Activated CD4-positive, alpha-beta T cell treated with anti-CD3 and anti-CD28 coated beads for 4 hours (primary cell): ENCODE measurements around the gene THRAP3.
A peak's percentile ranks its signal among the peaks of the same experiment; 100 is the strongest.

ENCODE experiments used
- DNase-seq, 2 donors: peaks; one replicate each; pipeline ENCODE4 v3.0.0-alpha.2; 2020

Gene THRAP3

DNA sequence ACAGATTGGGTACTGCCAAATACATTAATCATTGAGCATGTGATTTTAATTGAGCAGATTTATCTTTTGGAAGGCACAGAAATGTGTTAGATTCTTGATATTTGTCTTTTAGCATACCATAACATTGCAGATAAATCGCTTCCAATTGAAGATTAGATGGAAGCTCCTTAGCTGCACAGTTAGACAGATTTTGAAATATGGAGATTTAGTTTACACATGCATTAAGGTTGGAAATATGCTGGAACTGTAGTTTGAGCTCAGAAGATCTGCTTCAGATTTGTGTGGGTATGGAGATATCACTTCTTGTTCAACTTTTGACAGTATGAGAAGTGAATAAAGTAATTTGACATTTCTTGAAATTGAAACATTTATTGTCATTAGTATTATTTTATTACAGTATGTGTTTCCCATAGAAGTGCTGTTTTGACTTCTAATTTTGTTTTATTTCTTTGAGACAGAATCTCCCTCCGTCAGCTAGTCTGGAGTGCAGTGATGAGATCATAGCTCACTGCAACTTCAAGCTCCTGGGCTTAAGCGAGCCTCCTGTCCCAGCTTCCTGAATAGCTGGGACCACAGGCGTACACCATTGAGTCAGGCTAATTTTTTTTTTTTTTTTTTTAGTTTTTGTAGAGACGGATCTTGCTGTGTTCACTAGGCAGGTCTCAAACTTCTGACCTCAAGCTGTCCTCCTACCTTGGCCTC lies 29.1 kb downstream of the THRAP3 start:
- DNase-seq = no peak

DNA sequence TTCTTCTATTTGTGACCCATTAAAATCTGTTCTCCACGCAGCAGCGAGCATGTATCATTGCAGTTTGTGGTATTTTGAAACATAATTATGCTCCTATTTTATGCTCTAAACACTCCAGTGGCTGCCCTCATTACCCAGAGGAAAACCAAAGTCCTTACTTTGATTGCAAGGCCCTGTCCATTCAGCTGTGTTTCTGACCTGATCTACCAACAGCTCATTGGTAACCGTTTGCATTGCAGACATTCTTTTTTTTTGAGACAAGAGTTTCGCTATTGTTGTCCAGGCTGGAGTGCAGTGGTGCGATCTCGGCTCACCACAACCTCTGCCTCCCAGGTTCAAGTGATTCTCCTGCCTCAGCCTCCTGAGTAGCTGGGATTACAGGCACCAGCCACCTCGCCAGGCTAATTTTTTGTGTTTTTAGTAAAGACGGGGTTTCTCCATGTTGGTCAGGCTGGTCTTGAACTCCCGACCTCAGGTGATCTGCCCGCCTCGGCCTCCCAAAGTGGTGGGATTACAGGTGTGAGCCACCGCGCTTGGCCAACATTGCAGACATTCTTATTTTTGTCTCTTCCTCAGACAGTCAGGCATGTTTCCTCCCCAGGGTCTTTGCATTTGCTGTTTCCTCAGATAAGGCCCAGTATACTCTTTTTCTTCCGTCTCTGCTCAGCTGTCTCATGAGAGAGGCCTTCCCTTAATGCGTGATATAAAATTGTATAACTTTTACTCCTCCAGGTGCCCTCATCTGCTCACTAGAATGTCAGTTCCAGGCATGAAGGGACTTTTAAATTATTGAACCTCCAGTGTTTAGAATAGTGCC lies 32.5 kb downstream of the THRAP3 start:
- no peak for DNase-seq

GRCh38 chr1:36257375-36257767 lies 33.1 kb downstream of the THRAP3 start:
- DNase-seq = no peak

DNA sequence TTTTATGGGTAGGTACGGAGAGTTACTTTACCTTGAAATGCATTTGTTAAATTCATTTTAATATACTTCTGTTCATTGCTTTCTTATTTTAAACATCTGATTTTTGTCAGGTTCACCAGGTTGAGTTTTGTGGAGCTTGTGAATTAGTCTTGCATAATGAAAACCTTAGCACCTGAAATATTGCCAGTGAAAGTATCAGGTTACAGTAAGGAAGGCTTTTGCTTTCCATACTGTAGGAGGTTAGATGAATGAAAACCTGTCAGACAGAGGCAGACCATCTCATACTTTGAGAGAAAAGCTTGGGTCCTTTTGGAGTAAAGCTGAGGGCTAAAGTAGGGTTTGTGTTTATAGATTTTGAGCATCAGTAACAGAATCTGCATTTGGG lies 34.7 kb downstream of the THRAP3 start:
- no peak for DNase-seq

- no peak for DNase-seq
Measured at GRCh38 chr1:36268981-36269380, 44.7 kb downstream of the THRAP3 start.

DNA sequence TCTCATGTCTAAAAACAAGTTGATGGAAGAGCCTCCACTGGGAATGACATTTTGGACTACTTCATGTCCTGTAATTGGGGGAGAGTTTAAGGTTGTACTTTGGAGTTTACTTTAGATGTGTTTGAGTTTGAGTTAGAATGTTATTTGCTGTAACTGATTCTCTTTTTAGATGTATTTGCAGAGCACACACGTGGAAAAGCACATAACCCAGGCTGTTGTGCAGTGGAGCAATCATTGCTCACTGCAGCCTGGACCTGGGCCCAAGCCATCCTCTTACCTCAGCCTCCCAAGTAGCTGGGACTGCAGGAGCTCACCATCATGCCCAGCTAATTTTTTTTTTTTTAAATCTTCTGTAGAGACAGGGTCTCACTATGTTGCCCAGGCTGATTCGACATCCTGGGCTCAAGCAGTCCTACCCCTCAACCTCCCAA lies 45.2 kb downstream of the THRAP3 start:
- no peak for DNase-seq

DNA sequence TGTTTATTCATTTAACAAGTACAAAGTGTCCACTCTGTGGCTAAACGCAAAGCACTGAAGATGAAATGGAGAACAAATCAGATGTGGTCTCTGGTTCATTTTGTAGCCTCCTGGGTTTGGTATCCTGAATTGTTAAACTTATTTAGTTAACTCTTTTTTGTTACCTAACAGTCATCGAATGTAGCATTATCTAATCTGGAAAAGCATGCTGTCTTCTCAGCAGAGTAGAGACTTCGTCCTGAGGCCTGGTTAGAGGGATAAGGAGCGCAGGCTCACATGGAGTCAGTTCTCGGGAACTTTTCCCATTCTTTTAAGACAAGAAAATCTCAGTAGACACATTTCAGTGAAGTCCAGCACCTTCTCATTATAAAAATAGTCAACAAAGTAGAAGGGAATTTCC lies 48.8 kb downstream of the THRAP3 start:
- DNase-seq = no peak

GRCh38 chr1:36274201-36274600 lies 50.0 kb downstream of the THRAP3 start:
- no peak for DNase-seq

DNA sequence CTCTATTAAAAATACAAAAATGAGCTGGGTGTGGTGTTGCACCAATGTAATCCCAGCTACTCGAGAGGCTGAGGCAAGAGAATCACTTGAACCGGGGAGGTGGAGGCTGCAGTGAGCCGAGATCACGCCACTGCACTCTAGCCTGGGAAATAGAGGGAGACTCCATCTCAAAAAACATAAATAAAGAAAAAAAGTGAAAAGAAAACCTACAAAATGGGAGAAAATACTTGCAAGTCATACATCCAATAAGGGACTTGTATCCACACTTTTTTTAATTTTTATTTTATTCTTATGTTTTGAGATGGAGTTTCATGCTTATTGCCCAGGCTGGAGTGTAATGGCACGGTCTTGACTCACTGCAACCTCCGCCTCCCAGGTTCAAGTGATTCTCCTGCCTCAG lies 52.4 kb downstream of the THRAP3 start:
- DNase-seq = no peak

GRCh38 chr1:36279110-36279788 lies 55.0 kb downstream of the THRAP3 start:
- DNase-seq = no peak

GRCh38 chr1:36279789-36280296 lies 55.6 kb downstream of the THRAP3 start:
- DNase-seq = no peak

DNA sequence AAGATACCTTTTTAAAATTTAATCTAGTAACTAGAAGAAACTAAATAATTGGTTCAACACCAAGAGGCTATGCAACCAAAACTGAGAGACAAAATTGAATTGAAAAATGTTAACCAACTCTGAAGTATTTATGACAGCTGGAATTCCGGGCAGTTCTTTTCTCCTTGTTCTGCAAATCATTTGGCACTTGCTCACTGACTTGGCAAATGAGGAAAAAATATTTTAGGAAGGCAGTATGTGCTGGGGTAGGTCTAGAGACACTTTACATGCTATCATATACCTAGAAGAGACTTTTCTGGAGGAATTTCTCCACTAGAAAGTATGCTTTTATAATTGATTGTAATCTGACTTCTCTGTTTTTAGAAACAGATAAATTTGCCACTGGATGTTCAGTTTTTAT lies 59.8 kb downstream of the THRAP3 start:
- no peak for DNase-seq

DNA sequence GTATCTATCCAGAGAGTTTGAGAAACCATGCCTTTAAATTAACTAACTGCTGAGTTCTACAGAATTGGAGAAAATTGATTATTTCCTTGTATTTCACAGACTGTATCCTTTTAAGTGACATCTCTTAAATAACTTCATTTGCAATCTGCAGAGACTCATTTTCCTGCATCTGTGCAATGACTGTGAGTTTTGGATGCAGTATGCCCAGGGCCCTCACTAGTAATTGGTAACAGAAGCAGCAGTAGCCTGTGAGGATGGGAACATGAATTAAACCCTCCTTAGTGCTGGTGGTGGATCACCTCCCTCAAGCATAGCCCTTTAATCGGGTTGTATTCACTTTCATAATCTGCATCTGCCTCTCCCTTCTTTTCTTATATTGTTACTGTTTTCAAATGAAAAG lies 60.3 kb downstream of the THRAP3 start:
- no peak for DNase-seq

DNA sequence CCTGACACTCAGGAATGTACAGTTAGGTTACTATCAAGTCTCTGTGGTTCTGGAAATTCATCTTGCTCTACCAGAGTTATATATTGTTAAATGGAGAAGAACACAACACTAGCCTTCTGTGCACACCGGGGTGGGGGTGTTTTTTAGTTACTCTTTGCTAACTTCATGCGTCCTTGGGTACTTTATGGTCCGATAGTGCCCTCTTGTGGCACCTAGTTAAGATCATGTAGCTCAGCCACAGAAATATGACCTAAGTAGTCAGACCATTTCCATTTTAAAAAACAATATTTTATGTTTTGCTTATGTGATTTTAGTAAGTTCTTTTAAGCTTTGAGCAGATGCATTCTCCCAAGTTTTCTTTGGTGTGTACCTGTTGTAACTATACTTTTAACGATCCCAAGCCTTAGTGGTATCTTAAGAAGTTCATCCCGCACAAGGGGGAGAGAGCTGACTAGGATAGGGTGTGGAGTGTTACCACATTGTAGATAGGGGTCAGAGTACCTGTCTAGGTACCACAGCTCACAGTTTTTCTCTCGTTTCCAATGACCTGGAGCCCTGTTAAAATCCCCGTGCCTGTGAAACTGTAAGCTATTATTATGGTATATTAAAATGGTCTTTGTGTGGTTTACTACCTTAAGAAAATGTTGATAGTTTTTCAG lies 61.3 kb downstream of the THRAP3 start:
- peak; percentile 62 to 75 for DNase-seq

- DNase-seq = no peak
Measured at GRCh38 chr1:36286802-36287201, 62.6 kb downstream of the THRAP3 start.

DNA sequence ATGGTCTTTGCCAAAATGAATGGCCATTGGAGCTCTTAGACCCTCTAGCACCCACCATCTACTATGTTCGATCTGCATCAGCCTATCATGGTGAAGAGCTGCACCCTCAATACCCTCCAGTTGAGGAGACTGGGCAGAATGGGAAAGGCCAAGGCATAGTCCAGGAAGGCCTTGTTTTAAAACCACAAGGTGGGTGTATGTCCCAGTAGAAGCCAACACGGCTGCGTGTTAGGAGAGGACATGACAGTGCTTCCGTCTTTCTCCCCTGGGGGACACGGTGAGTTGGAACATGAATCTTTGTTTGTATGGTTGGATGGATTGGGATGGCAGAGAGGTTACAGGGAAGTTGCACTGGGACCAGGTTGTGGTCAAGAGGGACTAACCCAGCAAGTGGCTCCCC lies 63.4 kb downstream of the THRAP3 start:
- no peak for DNase-seq

GRCh38 chr1:36295390-36295789 lies 71.1 kb downstream of the THRAP3 start:
- no peak for DNase-seq

- no peak for DNase-seq
Measured at GRCh38 chr1:36297062-36297461, 72.8 kb downstream of the THRAP3 start.

GRCh38 chr1:36298640-36299039 lies 74.4 kb downstream of the THRAP3 start:
- DNase-seq = no peak

GRCh38 chr1:36300526-36300925 lies 76.3 kb downstream of the THRAP3 start:
- DNase-seq = no peak

GRCh38 chr1:36301220-36301619 lies 77.0 kb downstream of the THRAP3 start:
- DNase-seq = no peak

GRCh38 chr1:36303244-36303643 lies 79.0 kb downstream of the THRAP3 start:
- DNase-seq = no peak
